ENCODE measurements around the gene DUOXA2. TPM values are rescaled to one million over a fixed set of nuclear protein-coding genes. Genes with fewer than 3 reads are reported as not detected.

Gene DUOXA2
- polyA plus RNA-seq, 2 of the 4 experiments (the other 2 are of a cell fraction): not detected

GRCh38 chr15:45123397-45123796 lies 9.3 kb downstream of the DUOXA2 start:
- ATAC-seq: no peak
- Histone ChIP-seq H3K4me1 (peaks cover 13% of the 10 kb centered on the region), H3K4me3 (no peak overlapping the region), H3K9me3 (no peaks in the 10 kb centered on the region), H3K4me2 (no peak overlapping the region), H3K27ac (no peak overlapping the region)
- TF ChIP-seq HDAC2 (IDR thresholded peaks at IDR 0.05): no peak
- TF ChIP-seq ATOH8 (CRISPR knock-in tag; IDR thresholded peaks at IDR 0.05; ENCODE audit: low read depth): no peak
- no peak for TF ChIP-seq MAFK (IDR thresholded peaks at IDR 0.05; ENCODE audit: partially characterized antibody)
- no peak for TF ChIP-seq HEYL (CRISPR knock-in tag; IDR thresholded peaks at IDR 0.05)
- no peak for TF ChIP-seq JUN (IDR thresholded peaks at IDR 0.05)
- no peak for TF ChIP-seq HOXB13 (CRISPR knock-in tag; IDR thresholded peaks at IDR 0.05; ENCODE audit: low read depth)
- no peak for TF ChIP-seq SREBF2 (IDR thresholded peaks at IDR 0.05)
- TF ChIP-seq RFX5 (IDR thresholded peaks at IDR 0.05): no peak
- TF ChIP-seq TP53 (CRISPR knock-in tag; IDR thresholded peaks at IDR 0.05): no peak
- no peak for TF ChIP-seq HMGXB4 (CRISPR knock-in tag; IDR thresholded peaks at IDR 0.05; ENCODE audit: borderline replicate concordance)
- TF ChIP-seq USF2 (IDR thresholded peaks at IDR 0.05): no peak
- no peak for TF ChIP-seq EHF (CRISPR knock-in tag; IDR thresholded peaks at IDR 0.05)
- TF ChIP-seq HES2 (IDR thresholded peaks at IDR 0.05): no peak
- no peak for TF ChIP-seq SMC3 (IDR thresholded peaks at IDR 0.05)
- TF ChIP-seq CTCF (IDR thresholded peaks at IDR 0.05): no peak
- TF ChIP-seq RNF2 (IDR thresholded peaks at IDR 0.05; ENCODE audit: borderline replicate concordance, low read depth): no peak
- FAIRE-seq: no peak
- no peak for DNase-seq (ENCODE audit: low read depth in 1 of 2, low spot score in 1 of 2)
- POLR2A ChIA-PET: no interaction called here
- CTCF ChIA-PET: interaction anchor here (0.5 to 1.9 kb wide), 5 partner anchors 14 to 358 kb away, joined by 3 to 9 read pairs (median 4); no protein-coding TSS in a partner anchor

GRCh38 chr15:45126535-45127158 lies 12.5 kb downstream of the DUOXA2 start:
- no peaks in the 10 kb centered on the region for H3K9me3 ChIP-seq
- no peak for FAIRE-seq
- no peak overlapping the region for H3K4me3 ChIP-seq
- peak in 1 of 2 experiments; percentile 73; a peak in 3 of 6 replicates for ATAC-seq
- CTCF ChIA-PET: interaction anchor here (0.8 to 1.9 kb wide), 11 partner anchors 9 to 150 kb away, joined by 3 to 8 read pairs (median 5); partner anchors contain the start of genes DUOX2 and DUOXA2
- no peak overlapping the region for H3K4me2 ChIP-seq
- peaks cover 8% of the 10 kb centered on the region for H3K4me1 ChIP-seq
- WGBS (ENCODE audit: missing lambda C conversion rate): 13% methylated on average over 2 of the region's 2 CpGs
- no peak overlapping the region for H3K27ac ChIP-seq
- POLR2A ChIA-PET: no interaction called here
- TF ChIP-seq CBX2 (IDR thresholded peaks at IDR 0.05; ENCODE audit: borderline replicate concordance, low read depth) (no peak), GATA3 (IDR thresholded peaks at IDR 0.05; ENCODE audit: borderline replicate concordance) (no peak), CTCF (IDR thresholded peaks at IDR 0.05) (peak; percentile 53), MAFK (IDR thresholded peaks at IDR 0.05; ENCODE audit: partially characterized antibody) (no peak), RAD21 (conservative IDR thresholded peaks at IDR 0.05 in 1 of 2, IDR thresholded peaks at IDR 0.05 in 1 of 2) (peak; percentile 30 to 47; a peak in 3 of 5 replicates), SMC3 (IDR thresholded peaks at IDR 0.05) (0 out of 3 replicates have a peak, but pooled peaks have one; percentile 31)
- peak in 1 of 2 experiments; percentile 17 for DNase-seq (ENCODE audit: low read depth in 1 of 2, low spot score in 1 of 2)
